SW 1271 (cell line): Measurements from ENCODE around the gene SYTL3.
"Not testable (repeated sequence)": the region's sequence is repeated elsewhere in the genome, so short reads cannot be mapped to it uniquely, and the experiment has no call there.

Experiments
- DNase-seq, 2 experiments: peaks; one replicate each; lab custom pipeline; 2025; lab: John Stamatoyannopoulos, UW

The SYTL3 gene

GRCh38 chr6:158621694-158622544 is 27.9 kb upstream of the SYTL3 start:
- DNase-seq, result no peak

- no peak for DNase-seq
Observed at GRCh38 chr6:158622545-158623190, 27.2 kb upstream of the SYTL3 start.

GRCh38 chr6:158624684-158625682 is 24.9 kb upstream of the SYTL3 start:
- DNase-seq, result no peak

- no peak for DNase-seq
Observed at GRCh38 chr6:158625881-158626305, 24.0 kb upstream of the SYTL3 start.

- DNase-seq, result no peak
Observed at GRCh38 chr6:158626360-158627167, 23.3 kb upstream of the SYTL3 start.

GRCh38 chr6:158627168-158627939 is 22.5 kb upstream of the SYTL3 start:
- no peak for DNase-seq

- no peak for DNase-seq
Observed at GRCh38 chr6:158627940-158628211, 22.0 kb upstream of the SYTL3 start.

GRCh38 chr6:158628542-158628941 is 21.3 kb upstream of the SYTL3 start:
- DNase-seq, result no peak

GRCh38 chr6:158629367-158630221 is 20.3 kb upstream of the SYTL3 start:
- no peak for DNase-seq

GRCh38 chr6:158630938-158631616 is 18.8 kb upstream of the SYTL3 start:
- no peak for DNase-seq

GRCh38 chr6:158631678-158632537 is 17.9 kb upstream of the SYTL3 start:
- DNase-seq, result no peak

GRCh38 chr6:158632538-158633119 is 17.2 kb upstream of the SYTL3 start:
- not testable (repeated sequence) for DNase-seq

- no peak for DNase-seq
Observed at GRCh38 chr6:158633127-158633526, 16.7 kb upstream of the SYTL3 start.

- DNase-seq, result no peak
Observed at GRCh38 chr6:158634695-158635426, 15.0 kb upstream of the SYTL3 start.

GRCh38 chr6:158635427-158636073 is 14.3 kb upstream of the SYTL3 start:
- DNase-seq, result no peak

GRCh38 chr6:158636778-158637177 is 13.1 kb upstream of the SYTL3 start:
- DNase-seq, result no peak
